Natural killer cell (primary cell): ENCODE measurements around the gene CLASP1. TPM values are rescaled to one million over a fixed set of nuclear protein-coding genes. Genes with fewer than 3 reads are reported as not detected.
A peak's percentile ranks its signal among the peaks of the same experiment; 100 is the strongest.

Experiments used
- ATAC-seq, 3 donors: fragments of 150-1000 bp in 2 of 3; fragments of 200-7000 bp in 1 of 3; cut with Tn5 transposase; 1 replicate in 1 of 3; 2 replicates in 2 of 3; pipeline ENCODE4 v1.10.0; 2021; ENCODE audit warnings: mild to moderate bottlenecking in 2 of 3, moderate library complexity in 2 of 3
- DNase-seq, 2 donors: peaks; one replicate each; pipeline versions ENCODE4 v3.0.0 to v3.0.0-alpha.2; 2013 to 2021; ENCODE audit warnings: mixed read lengths in 1 of 2
- H3K27ac ChIP-seq: one replicate; pipeline ENCODE4 v1.5.1; 2013; ENCODE audit warnings: mild to moderate bottlenecking, low read length
- H3K27me3 ChIP-seq: one replicate; pipeline ENCODE4 v1.6.1; 2013; ENCODE audit warnings: low read length; ENCODE audit not compliant: control insufficient read depth, insufficient read depth
- H3K36me3 ChIP-seq: one replicate; pipeline ENCODE4 v1.6.1; 2013; ENCODE audit warnings: low read length; ENCODE audit not compliant: control insufficient read depth, insufficient read depth
- H3K4me1 ChIP-seq: one replicate; pipeline ENCODE4 v1.6.1; 2013; ENCODE audit warnings: low read length; ENCODE audit not compliant: control insufficient read depth, insufficient read depth
- H3K4me3 ChIP-seq: one replicate; pipeline ENCODE4 v1.5.1; 2013; ENCODE audit warnings: low read length
- H3K9me3 ChIP-seq: one replicate; pipeline ENCODE4 v1.6.1; 2013; ENCODE audit warnings: low read length; ENCODE audit not compliant: control insufficient read depth, insufficient read depth
- H3K27ac Mint-ChIP-seq, 2 donors: one replicate each; pipeline ENCODE4 v1.8.0; 2022; ENCODE audit warnings: mild to moderate bottlenecking in 2 of 2, mixed read lengths in 2 of 2, moderate library complexity in 1 of 2
- H3K27me3 Mint-ChIP-seq, 2 donors: one replicate each; pipeline ENCODE4 v1.8.0; 2022; ENCODE audit warnings: low read depth in 2 of 2, mixed read lengths in 2 of 2
- H3K36me3 Mint-ChIP-seq: one replicate; pipeline ENCODE4 v1.8.0; 2022; ENCODE audit warnings: mixed read lengths
- H3K4me1 Mint-ChIP-seq, 2 donors: one replicate each; pipeline ENCODE4 v1.8.0; 2022; ENCODE audit warnings: mixed read lengths in 2 of 2
- H3K4me3 Mint-ChIP-seq: one replicate; pipeline ENCODE4 v1.8.0; 2022; ENCODE audit warnings: mild to moderate bottlenecking, moderate library complexity, mixed read lengths
- H3K9me3 Mint-ChIP-seq, 2 donors: one replicate each; pipeline ENCODE4 v1.8.0; 2022; ENCODE audit warnings: mixed read lengths in 2 of 2
- CTCF ChIP-seq: fragments of 200-600 bp; IDR thresholded peaks from one replicate; pipeline ENCODE4 v1.8.0; 2022; ENCODE audit warnings: antibody characterized with exemption
- WGBS: methylation state at CpG from one replicate; pipeline ENCODE4 v1.1.7; 2013; ENCODE audit warnings: missing lambda C conversion rate; ENCODE audit not compliant: insufficient coverage; 5-methylcytosine and 5-hydroxymethylcytosine counted together
- intact Hi-C: fragments of 100-400 bp; cut with micrococcal nuclease; formaldehyde crosslinking; loops from one replicate; pipeline ENCODE4 v1.14.2; 2022
- total RNA-seq, 4 donors: library from RNA; stranded (reverse); fragments of 120-200 nt in 1 of 4; gene quantifications; one replicate each; pipeline versions ENCODE4 v1.2.3 to v1.2.4, GENCODE V29; 2013 to 2022

The CLASP1 gene
- total RNA-seq, 3 donors from 2014 or later (not counting 1 experiment from before 2014, with no cell fraction given): 125 to 142 (median 127) TPM

- ATAC-seq (no peak), DNase-seq (no peak)
- Histone ChIP-seq H3K36me3 (peaks cover 58% of the 10 kb centered on the region), H3K4me3 (no peak overlapping the region), H3K27me3 (no peaks in the 10 kb centered on the region), H3K9me3 (no peaks in the 10 kb centered on the region), H3K27ac (no peak overlapping the region), H3K4me1 (no peaks in the 10 kb centered on the region)
- no peak for TF ChIP-seq CTCF
- no peaks in the 10 kb centered on the region for H3K27me3 Mint-ChIP-seq
- intact Hi-C loops: no loop called here
- no peak overlapping the region for H3K4me3 Mint-ChIP-seq
- H3K36me3 Mint-ChIP-seq: peaks cover 24% of the 10 kb centered on the region
- peak overlapping the region in 1 of 2 donors; percentile 60 for H3K27ac Mint-ChIP-seq
- peaks cover 0 to 5% of the 10 kb centered on the region in 2 donors for H3K4me1 Mint-ChIP-seq
- no peaks in the 10 kb centered on the region for H3K9me3 Mint-ChIP-seq
Observed at GRCh38 chr2:121368836-121369235, 280.4 kb downstream of the CLASP1 start.

GRCh38 chr2:121368155-121368554 lies 281.1 kb downstream of the CLASP1 start:
- no peak for DNase-seq
- Histone ChIP-seq H3K27ac (no peak overlapping the region), H3K4me1 (no peaks in the 10 kb centered on the region), H3K4me3 (no peak overlapping the region), H3K27me3 (no peaks in the 10 kb centered on the region), H3K36me3 (peaks cover 57% of the 10 kb centered on the region), H3K9me3 (no peaks in the 10 kb centered on the region)
- H3K27me3 Mint-ChIP-seq: no peaks in the 10 kb centered on the region
- intact Hi-C loops: no loop called here
- 99% methylated on average over 7 of the region's 7 CpGs for WGBS
- H3K36me3 Mint-ChIP-seq: peaks cover 17% of the 10 kb centered on the region
- H3K4me1 Mint-ChIP-seq: peaks cover 0 to 5% of the 10 kb centered on the region in 2 donors
- no peaks in the 10 kb centered on the region for H3K9me3 Mint-ChIP-seq
- no peak overlapping the region for H3K4me3 Mint-ChIP-seq
- no peak for ATAC-seq
- peak overlapping the region in 1 of 2 donors; percentile 60 for H3K27ac Mint-ChIP-seq
- no peak for TF ChIP-seq CTCF

- H3K4me1 Mint-ChIP-seq: peaks cover 0 to 5% of the 10 kb centered on the region in 2 donors
- H3K27ac ChIP-seq: no peak overlapping the region
- no peak overlapping the region for H3K4me3 Mint-ChIP-seq
- H3K36me3 ChIP-seq: peaks cover 62% of the 10 kb centered on the region
- no peaks in the 10 kb centered on the region for H3K4me1 ChIP-seq
- DNase-seq (no peak), ATAC-seq (no peak)
- H3K9me3 Mint-ChIP-seq: no peaks in the 10 kb centered on the region
- H3K9me3 ChIP-seq: no peaks in the 10 kb centered on the region
- H3K27me3 ChIP-seq: no peaks in the 10 kb centered on the region
- TF ChIP-seq CTCF: no peak
- no peaks in the 10 kb centered on the region for H3K27me3 Mint-ChIP-seq
- intact Hi-C loops: no loop called here
- WGBS: over 99% methylated on average over 23 of the region's 26 CpGs
- no peak overlapping the region for H3K4me3 ChIP-seq
- peaks cover 16% of the 10 kb centered on the region for H3K36me3 Mint-ChIP-seq
- no peak overlapping the region for H3K27ac Mint-ChIP-seq
Observed at GRCh38 chr2:121367246-121367900, 281.9 kb downstream of the CLASP1 start.

- Mint-ChIP-seq H3K4me3 (no peak overlapping the region), H3K36me3 (peaks cover 23% of the 10 kb centered on the region), H3K9me3 (no peaks in the 10 kb centered on the region), H3K4me1 (peaks cover 5% of the 10 kb centered on the region in 2 donors), H3K27me3 (no peaks in the 10 kb centered on the region), H3K27ac (peak overlapping the region; percentile 24 to 58)
- TF ChIP-seq CTCF: no peak
- Histone ChIP-seq H3K9me3 (no peaks in the 10 kb centered on the region), H3K36me3 (peaks cover 67% of the 10 kb centered on the region), H3K27ac (no peak overlapping the region), H3K27me3 (no peaks in the 10 kb centered on the region), H3K4me3 (no peak overlapping the region), H3K4me1 (no peaks in the 10 kb centered on the region)
- intact Hi-C loops: no loop called here
- DNase-seq: no peak
- ATAC-seq: no peak
Observed at GRCh38 chr2:121366040-121366439, 283.2 kb downstream of the CLASP1 start.
